HG03432 (cell line): Measurements from ENCODE around the gene ZNF296.

Experiments used
- ATAC-seq: cut with Tn5 transposase; IDR thresholded peaks from one replicate; pipeline ENCODE4 v1.9.1; 2021; ENCODE audit warnings: mild to moderate bottlenecking, moderate library complexity; ENCODE audit not compliant: unreplicated experiment

The ZNF296 gene

DNA sequence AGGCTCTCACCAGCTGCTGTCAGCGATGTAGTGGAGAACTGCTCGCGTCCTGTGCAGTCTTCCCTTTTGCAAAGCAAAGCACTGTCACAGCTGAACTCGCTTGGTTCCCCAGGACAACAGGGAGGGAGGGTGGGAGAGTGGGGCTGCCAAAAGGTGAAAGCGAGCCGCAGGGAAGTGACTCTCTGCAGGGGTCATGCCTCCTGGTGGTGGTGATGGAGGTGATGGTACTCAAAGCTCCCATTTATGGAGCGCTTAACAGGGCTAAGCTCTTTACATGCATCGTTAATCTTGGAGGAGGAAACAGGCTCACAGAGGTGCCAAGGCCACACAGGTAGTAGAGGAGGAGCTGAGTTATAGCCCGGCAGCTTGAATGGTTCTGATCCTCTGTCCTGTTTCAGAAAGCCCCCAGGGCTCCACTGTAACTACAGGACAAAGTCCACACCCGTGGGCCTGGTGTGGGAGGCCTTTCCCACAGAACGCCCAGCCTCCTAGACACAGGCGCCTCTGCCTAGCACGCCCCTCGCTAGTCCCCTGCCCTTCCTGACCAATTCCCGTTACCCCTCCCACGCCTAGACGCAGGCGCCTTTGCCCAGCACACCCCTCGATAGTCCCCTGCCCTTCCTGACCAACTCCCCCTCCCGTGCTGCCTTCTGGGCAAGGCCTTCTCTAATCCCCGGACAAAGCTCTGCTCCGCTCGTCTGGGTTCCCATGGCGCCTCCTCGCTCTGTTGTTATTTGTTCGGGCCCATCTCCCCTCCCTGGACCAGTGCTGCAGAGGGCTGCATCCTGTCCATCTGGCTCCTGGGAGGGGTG is 27.4 kb upstream of the ZNF296 start:
- ATAC-seq, result no peak

DNA sequence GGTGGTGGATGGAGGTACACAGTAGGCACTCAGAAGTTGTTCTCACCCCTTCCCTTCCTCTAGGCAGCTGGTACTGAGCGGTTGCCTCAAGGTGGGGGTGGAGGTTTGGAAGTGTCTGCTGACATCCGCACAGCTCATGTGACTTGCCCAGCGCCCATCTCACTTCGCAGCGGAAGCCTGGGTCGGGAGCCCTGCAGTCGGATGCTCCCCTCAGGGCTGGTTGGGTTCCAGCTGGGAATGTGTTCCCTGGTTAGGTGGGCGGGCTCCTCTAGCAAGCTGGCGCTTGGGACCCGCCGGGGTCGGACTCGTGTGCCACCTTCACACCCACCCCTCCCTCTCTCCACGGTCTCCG is 26.9 kb upstream of the ZNF296 start:
- no peak for ATAC-seq

DNA sequence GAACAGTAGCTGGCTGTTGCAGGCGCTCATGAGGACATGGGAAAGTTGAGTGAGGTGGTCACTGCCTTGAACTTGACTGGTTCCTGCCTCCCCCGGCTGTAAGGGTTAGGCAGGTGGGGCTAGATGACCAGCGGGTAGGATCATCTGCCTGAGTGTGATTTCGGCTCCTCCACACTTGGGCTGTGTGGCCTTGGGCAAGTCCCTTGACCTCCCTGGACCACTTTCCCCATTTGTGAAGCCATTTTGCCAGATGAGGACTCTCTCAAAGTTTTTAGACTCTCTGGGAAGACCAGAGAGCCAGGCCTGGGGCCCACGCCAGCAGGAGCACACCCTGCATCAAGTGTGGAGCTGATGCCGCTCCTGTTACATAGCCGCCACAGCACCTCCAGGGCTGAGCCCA is 26.2 kb upstream of the ZNF296 start:
- no peak for ATAC-seq

DNA sequence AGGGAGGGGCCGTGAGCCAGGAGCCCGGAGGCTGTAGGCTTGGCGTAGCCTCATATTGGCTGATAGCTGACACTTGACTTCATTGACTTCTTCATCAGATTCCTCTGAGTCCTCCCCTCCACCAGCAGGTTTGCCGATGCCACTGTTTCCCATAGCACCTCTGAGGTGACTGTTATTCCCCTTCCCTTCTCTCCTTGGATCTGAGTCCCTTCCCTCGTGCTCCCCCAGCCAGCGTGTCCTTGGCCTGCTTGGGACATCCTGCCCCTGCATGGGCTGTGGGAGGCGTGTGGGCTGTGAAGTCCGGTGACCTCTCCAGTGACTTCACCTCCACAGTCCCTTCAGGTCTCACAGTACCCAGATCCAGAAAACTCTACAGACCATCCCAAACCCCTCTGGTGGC is 25.5 kb upstream of the ZNF296 start:
- no peak for ATAC-seq

DNA sequence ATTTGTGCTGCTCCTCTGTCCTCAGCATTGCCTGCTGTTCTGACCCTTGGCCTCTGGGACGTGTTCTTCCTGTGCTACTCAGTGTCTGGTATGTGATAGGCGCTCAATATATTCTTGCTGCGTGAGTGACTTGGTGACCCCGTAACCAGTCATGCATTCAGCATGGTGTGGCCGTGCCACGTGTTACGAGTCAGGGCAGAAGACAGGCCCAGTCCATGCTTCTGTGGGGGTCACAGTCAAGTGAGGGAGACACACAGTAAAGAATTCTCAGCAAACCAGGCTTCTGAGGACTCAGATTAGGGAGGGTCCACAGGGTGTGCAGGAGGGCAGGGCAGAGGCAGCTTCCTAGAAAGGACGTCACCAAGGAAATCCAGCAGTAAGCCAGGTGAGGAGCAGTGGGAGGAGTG is 24.6 kb upstream of the ZNF296 start:
- no peak for ATAC-seq

GRCh38 chr19:45100201-45100600 is 23.9 kb upstream of the ZNF296 start:
- no peak for ATAC-seq

DNA sequence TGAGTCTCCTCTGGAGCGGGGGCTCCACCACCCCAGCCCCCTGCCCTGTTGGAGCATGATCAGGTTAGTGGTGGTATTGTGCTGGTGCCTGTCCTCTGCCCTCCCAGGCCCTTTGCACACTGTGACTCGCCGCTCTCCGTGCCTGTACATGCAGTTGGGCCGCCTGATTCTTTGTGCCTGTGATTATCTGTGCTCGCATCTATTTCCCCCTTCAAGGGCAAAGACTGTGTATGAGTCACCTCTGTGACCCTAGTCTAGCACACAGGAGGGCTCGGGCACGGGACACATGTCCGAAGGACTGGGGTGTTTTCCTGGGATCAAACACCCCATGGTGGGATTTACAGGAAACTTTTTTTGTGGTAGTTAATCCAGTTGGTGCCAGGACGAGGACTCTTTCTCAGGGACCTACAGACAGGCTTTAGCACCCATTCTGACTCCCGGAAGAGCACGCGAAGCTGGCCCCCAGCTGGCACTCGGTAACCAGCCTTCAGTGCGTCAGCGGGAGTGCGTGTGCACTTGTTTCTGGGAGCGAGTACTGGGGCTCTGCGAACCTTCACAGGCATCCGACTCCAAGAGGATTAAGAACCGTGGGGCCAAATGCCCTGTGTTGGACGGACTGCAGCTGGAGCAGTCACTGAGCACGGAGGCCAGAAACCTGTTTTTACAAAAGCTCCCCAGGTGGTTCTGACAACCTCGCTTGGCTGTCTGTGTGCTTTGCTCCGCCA is 23.4 kb upstream of the ZNF296 start:
- no peak for ATAC-seq

- ATAC-seq, result no peak
Measured at GRCh38 chr19:45098521-45099466, 22.5 kb upstream of the ZNF296 start.

- no peak for ATAC-seq
Measured at GRCh38 chr19:45097776-45098520, 21.7 kb upstream of the ZNF296 start.

GRCh38 chr19:45097450-45097775 is 21.1 kb upstream of the ZNF296 start:
- no peak for ATAC-seq

DNA sequence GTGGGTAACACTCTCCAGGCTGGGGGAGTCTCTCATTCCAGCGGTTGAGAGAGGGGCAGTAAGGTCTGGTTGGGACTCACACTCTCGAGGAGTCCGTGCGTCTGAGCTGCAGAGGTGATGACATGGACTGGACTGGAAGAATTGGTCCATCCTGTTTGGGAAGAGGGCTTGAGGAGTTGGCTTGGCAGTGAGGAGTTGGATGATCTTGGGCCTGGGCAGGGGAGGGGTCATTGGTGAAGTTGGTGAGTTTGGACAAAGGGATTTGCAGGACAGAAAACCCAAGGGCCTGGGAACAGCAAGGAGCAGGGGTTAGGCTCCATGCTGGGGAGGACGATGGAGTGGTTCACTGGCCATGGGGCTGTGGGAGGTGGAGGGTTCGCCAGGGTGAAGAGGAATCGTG is 20.4 kb upstream of the ZNF296 start:
- no peak for ATAC-seq

GRCh38 chr19:45095496-45096413 is 19.5 kb upstream of the ZNF296 start:
- no peak for ATAC-seq

DNA sequence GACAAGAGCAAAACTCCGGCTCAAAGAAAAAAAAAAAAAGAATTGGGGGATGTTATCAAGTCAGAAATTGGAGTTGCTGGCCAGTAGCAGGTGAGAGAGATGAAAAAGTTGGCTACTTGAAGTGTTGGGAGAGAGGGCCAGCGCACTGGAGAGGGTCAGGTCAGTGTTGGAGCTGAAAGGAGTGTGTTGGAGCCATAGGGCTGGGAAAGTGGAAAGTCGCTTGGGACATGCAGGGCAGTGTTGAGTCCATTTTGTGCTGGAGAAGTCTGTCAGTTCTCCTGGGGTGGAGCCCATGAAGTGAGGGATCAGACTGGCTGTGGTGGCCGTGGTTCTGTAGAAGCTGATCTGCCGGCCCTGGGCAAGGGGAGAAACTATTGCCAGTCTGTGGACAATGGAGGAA is 18.4 kb upstream of the ZNF296 start:
- ATAC-seq, result no peak

DNA sequence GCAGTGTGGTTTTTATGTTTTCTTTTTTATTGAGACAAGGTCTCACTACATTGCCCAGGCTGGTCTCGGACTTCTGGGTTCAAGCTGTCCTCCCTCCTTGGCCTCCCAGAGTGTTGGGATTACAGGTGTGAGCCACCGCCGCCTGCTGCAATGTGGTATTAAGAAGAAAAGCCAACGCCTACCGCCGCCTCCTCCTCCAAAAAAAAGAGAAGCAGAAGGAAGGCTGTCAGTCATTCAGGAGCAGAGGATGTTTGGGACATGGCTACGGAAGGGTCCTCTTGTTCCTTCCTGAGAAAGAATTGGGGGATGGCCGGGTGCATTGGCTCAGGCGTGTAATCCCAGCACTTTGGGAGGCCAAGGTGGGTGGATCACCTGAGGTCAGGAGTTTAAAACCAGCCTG is 17.9 kb upstream of the ZNF296 start:
- ATAC-seq, result no peak

DNA sequence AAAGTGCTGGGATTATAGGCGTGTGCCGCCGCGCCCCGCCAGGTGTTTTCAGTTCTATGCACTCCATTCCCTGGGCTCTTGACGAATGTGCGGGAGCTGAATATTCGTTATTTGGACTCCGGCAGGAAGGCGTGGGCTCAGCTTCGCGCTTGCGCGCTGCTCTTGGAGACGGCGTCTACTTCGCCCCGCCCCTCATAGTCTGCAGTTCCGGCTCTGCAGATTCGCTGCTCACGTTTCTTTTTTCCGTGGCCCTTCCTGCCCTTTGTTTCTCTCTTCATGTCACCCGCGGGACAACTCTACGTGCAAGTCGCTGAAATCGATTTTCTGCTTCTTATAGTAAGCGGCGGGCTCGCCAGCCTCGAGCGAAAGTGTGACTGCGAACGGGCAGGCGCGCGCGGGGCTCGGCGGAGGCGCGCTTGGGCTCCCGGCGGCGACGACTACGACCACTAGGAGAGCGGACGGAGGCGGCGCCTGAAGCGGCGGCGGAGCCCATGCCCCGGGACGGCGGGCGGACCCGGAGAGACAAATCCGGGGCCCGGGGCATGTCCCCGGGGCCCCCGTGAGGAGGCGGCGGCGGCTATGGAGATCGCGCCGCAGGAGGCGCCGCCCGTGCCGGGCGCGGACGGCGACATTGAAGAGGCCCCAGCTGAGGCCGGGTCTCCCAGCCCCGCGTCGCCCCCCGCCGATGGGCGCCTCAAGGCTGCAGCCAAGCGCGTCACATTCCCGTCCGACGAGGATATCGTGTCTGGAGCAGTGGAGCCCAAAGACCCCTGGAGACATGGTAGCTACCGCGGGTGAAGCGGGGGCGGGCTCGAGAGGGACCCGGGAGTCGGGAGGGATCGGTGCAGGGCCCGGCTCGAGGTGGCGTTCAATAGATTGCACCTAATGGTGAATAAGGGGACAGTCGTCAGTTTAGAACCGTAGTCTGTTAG is 16.7 kb upstream of the ZNF296 start, which contains the start of gene PPP1R37:
Gene PPP1R37, plus strand, starts transcription at position 433 of the 932 bp plus-strand sequence. Its CDS starts 147 bp downstream, at position 580.
- ATAC-seq, result peak; percentile 65

GRCh38 chr19:45091031-45091923 is 15.0 kb upstream of the ZNF296 start:
- peak; percentile 64 for ATAC-seq

DNA sequence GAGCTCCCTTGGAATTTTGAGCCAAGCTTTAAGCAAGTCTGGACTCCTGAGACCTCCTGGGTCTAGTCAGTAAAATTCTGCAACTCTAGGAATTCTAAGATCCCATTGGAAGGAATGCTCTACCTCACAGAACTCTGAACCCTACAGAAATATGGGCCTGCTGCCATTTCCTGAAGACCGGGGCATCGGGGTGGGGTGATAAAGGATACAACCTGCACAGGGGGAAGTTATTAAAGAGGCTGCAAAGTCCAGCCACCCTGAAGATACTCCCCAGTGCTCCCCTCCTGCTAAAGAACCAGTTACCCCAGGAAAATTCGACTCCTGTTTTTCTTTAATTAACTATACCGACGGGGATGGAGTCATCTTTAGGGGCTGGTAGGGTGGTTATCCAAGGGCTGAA is 14.3 kb upstream of the ZNF296 start:
- no peak for ATAC-seq

DNA sequence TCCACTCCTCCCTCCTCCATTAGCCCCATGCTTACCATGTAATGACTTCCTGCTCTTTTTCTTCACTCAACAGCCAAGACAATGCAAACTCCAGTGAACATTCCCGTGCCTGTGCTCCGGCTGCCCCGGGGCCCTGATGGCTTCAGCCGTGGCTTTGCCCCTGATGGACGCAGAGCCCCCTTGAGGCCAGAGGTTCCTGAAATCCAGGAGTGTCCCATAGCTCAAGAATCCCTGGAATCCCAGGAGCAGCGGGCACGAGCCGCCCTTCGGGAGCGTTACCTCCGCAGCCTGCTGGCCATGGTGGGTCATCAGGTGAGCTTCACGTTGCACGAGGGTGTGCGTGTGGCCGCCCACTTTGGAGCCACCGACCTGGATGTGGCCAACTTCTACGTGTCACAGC is 13.8 kb upstream of the ZNF296 start:
- no peak for ATAC-seq
